Activated CD4-positive, alpha-beta T cell treated with anti-CD3 and anti-CD28 coated beads for 4 hours (primary cell): Measurements from ENCODE around the gene SMAP1.

Experiments used
- DNase-seq, 2 donors: peaks; one replicate each; pipeline ENCODE4 v3.0.0-alpha.2; 2020

Gene SMAP1

DNA sequence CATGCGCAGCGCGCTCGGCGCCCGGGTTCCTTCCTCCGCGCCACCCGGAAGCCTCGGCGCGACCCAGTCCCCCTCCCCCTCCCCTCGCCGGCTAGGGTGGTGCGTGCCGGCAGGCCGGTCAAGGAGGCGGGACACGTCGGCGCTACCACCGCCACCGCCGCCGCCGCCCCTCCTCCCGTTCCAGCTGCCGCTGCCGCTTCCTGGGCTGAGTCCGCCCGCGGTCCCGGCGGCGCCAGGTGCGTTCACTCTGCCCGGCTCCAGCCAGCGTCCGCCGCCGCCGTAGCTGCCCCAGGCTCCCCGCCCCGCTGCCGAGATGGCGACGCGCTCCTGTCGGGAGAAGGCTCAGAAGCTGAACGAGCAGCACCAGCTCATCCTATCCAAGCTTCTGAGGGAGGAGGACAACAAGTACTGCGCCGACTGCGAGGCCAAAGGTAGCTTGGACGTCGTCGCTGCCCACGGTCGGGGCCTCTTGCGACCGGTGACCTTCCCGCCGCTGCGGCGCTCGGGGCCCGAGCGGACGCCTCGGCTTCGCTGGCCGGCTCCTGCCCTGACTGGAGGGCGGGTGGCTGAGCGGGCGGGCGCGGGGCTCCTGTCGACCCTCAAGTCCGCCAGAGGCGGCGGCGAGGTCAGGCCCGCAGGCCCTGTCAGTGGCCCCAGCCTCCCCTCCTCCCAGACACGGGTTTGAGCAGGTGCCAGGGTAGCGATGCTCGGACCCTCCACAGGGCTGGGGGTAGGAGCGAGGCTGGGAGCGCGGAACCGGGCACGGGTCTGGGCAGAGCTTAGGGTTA lies at the start of gene SMAP1:
Gene SMAP1, plus strand, starts transcription at position 173 of the 788 bp plus-strand sequence. Its CDS starts 141 bp downstream, at position 314.
- DNase-seq: peak; percentile 94

DNA sequence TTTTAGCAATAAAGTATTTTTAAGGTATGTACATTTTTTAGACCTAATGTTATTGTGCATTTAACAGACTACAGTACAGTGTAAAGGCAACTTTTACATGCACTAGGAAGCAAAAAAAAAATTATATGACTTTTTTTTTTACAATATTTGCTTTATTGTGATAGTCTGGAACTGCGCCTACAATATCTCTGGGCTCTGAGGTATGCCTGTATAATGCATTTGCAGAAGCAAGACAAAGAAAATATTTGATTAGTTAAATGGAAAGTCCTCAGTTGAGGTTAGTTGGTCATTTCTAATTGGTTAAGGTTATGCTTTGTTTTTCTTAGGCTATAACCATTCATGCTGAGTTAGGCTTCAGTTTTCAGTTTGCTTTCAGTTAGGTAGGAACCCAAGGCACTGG lies 46.9 kb upstream of the SMAP1 start:
- no peak for DNase-seq

DNA sequence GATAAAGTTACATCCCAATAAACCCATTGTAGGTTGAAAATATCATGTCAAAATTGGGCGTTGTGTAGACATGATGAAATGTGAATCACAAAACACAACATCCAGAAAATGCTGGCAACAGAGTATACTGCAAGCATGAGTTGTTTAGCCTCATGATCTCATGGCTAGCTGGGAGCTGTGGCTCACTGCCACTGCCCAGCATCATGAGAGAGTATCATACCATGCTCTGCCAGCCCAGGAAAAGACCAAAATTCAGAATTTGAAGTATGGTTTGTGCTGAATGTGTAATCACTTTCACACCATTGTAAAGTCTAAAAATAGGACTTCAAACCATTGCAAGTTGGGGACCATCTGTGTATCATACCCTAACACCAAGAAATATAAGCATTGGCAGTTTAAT lies 45.2 kb upstream of the SMAP1 start:
- DNase-seq: no peak

DNA sequence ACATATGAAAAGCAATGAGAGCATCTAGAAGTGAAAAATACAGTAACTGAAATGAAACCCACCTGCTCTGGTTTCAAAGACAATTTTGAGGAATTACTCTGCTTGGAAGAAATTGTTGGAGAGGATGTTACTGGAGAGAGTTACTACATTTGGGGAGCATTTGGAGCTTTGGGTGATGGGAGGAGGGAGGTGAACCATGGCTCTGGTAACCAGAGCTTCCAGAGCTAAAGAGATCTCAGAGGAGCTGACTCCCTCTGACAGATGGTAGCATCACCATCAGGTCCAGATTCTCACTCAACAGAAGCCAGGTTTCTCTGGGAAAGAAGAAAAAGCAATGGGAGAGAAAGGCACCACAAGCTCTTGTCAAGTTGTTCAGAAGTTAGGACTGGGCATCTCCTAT lies 42.2 kb upstream of the SMAP1 start:
- no peak for DNase-seq

DNA sequence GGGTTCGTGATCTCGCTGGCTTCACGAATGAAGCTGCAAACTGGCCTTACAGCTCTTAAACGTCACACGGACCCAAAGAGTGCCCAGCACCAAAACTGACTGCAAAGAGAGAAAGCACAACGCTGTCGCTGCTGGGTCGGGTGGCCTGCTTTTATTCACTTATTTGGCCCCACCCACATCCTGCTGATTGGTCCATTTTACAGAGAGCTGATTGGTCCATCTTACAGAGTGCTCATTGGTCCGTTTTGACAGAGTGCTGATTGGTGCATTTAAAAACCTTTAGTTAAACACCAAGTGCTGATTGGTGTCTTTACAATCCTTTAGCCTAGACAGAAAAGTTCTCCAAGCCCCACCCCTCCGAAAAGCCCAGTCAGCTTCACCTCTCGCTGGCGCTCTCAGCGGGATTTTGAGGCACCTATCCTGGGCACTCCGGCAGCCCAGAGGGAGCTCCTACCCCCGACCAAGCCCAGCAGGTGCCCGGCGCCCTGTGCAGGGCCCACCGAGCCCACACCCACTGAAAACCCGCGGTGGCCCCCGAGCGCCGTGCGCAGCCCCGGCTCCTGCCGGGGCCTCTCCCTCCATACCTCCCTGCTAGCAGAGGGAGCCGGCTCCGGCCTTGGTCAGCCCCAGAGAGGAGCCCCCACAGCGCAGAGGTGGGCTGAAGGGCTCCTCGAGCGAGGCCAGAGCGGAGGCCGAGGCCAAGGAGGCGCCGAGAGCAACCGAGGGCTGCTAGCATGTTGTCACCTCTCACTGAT lies 40.0 kb upstream of the SMAP1 start:
- no peak for DNase-seq

DNA sequence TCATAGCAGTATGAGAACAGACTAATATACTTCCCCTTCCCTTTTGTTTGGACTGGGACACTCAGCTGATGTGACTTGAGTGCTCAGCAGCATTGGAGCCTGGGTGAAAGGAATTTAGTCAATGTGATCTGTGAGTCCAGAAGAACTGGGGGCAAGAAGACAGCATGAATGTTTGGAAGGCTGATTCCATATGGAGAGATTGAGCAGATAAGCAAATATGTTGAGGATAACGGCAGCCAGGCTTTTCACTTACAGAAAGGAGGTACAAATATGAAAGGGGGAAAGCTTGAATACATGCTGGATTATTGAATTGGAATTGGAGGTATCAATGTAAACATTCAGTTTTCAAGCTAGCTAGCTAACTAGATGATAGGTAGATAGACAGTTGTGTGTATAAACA lies 37.8 kb upstream of the SMAP1 start:
- no peak for DNase-seq

DNA sequence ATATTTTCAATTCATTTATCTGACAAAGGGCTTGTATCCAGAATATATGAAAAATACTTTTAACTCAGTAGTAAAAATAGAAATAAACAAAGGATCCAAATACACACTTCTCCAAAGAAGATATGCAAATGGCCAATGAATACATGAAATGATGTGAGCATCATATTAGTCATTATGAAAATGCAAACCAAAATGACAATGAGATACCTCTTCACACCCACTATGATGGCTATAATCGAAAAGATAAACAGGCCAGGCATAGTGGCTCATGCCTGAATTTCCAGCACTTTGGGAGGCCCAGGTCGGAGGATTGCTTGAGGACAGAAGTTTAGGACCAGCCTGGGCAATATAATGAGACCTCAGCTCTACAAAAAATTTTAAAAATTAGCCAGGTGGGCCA lies 33.8 kb upstream of the SMAP1 start:
- DNase-seq: no peak

DNA sequence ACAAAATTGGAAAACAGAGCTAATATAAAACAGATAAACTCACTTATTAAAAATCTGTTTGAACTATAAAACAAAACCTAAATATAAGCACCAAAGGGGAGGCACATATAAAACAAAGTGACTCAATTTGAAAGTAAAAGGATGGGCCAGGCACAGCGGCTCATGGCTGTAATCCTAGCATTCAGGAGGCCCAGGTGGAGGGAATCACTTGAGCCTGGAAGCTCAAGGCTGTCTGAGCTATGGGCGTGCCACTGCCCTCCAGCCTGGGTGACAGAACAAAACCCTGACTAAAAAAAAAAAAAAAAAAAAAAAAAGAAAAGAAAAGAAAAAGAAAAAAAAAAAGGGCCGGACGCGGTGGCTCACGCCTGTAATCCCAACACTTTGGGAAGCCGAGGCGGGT lies 31.1 kb upstream of the SMAP1 start:
- DNase-seq: no peak

DNA sequence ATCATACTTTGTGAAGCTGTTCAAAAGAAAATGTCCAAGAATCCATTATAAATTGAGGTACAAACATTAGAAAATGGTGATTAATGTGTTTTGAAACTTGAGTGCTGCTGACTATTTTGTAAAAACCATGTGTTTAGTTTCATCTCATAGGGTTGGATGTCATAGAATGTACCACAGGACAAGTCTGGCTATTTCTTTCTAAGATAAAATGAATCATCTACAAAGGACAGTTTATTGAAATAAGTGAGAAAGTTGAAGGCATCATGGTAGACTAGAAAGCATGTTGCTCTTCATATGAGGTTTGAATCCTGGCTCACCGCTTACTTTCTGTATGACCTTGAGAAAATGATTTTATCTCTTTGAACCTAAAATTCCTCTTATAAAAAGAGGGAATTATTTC lies 29.2 kb upstream of the SMAP1 start:
- no peak for DNase-seq

DNA sequence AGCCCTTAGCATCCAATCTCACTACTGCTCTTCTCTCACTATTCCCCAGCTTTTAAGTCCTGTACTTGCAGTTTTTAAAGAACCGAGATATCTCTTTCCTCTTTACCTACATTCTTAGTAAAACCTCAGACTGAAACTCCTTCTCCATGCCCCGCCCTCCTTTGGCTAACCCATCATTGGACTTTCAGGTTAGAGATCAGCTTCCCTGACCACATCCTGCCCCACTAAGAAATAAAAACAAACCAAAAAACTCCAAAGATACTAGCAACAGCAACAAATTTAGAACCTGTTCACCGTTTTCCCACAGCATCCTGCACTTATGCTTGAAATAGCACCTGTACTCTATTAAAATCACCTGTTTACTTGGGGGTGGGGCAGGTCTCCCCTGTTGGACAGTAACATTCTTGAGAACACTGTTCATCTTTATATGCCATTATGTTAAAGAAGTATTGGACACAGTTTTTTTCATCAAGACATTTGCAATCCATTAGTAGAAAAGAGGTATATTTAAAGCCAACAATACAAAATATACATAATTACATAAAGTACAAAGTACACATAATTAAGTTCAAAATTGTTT lies 16.3 kb upstream of the SMAP1 start:
- peak; percentile 36 to 40 for DNase-seq

DNA sequence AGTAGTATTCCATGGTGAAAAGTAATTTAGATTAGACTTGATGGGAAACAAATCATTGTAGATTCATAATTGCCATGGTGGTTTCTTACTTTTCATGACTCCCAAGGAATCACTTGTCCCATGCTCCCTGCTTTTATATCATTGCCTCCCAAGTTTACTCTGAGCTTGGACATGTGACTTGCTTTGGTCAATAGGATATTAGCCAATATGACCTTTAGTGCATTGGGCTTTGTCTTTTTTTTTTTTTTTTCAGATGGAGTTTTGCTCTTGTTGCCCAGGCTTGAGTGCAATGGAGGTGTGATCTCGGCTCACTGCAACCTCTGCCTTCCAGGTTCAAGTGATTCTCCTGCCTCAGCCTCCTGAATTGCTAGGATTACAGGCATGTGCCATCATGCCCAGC lies 15.5 kb upstream of the SMAP1 start:
- no peak for DNase-seq

DNA sequence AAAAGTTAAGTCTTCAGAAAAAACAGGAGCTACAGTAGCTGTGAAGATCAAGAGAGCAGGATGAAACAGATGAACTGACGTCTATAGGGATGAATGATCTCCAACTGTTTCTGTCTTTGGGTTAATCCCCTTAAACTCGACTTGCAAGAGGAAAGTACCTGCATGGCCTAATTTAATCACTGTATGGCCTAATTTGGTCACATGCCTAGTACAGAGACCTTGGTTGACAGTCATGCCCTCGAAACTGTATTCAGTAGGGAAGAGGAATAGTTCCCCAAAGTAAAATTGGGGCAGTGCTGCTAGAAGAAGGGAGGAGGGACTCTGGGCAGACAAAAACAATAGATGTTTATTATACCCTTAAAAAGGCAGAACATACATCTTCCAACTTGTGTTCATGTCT lies 10.0 kb upstream of the SMAP1 start:
- no peak for DNase-seq

DNA sequence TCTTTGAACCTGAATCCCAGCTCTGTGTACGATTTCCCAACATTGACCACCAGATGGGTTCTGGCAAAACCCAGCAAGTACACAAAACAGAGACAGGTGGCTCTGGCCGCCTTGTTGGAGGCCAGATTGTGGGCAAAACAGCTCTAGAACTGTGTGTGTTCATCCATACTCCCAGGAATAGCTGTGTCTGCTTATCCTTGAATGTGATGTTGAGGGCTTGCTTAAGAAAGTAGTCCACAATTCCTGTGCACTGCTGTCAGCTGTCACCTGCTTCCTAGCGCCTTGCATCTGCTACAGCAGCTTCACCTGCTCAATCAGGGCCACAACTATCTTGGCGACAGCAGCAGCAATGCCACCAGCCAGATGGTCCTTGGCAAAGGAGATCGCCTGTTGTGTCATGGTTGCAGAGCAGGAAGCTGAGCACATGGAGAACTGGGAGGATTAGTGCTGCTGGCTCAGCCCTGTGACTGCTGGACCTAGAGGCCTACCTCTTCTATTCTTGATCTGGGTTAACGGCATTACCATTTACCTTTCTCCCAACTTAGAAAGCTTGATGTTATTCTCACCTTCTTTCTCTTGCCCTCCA lies 3.7 kb upstream of the SMAP1 start:
- DNase-seq: no peak

DNA sequence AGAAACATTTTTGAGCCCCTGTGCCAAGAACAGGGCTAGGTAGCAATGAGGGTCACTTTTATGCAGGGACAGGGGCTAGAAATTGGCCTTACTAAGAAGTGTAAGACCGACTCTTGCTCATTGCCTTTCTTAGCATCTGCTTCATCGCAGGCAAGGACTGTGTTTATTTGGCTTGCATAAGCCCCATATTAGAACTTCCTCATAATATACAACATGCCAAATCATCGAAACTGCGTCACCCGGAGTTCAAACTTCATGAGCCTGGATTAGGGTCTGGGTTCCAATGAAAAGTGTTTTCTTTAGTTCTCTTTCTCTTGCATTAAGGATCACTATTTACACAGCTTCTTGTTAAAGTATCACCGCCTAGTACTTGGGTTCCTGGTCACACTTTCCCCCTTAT lies 977 bp upstream of the SMAP1 start:
- DNase-seq: no peak

DNA sequence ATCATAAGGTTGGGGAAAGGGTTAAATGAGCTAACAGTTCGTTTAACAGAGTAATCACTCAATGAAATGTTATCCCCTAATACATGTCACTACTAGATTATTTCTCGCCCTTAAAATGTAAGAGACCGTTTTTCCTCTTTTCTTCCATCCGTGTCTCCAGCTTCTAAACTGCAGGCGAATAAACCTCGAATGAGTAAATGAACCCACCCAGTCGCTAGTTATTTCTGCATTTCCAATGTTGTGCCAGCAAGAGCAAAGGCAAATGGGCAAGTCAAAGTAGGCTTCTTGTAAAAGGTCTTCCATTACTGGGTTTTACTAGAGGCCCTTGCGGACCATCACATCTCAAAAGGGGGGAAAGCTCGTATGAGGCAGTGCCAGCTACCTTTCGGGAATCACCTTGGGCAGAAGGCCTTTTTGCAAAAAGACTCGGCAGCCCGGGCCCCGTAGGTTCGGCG lies 400 bp upstream of the SMAP1 start:
- DNase-seq: no peak

DNA sequence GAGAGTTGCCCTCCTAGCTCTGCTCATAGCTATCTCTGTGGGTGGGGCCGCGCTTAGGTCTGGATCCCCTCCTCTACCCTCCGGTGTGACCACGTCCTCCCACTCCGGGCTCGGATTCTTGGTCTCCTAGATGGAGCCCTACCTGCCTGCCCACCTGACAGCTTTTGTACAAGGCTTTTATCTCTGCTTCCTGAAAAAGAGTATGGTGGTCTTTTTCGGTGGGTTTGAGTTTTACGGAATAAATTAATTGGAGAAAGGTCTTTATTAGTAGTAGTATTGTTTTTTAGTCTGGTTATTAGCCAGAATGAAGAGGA lies 773 bp downstream of the SMAP1 start:
- DNase-seq: peak; percentile 4 to 51

DNA sequence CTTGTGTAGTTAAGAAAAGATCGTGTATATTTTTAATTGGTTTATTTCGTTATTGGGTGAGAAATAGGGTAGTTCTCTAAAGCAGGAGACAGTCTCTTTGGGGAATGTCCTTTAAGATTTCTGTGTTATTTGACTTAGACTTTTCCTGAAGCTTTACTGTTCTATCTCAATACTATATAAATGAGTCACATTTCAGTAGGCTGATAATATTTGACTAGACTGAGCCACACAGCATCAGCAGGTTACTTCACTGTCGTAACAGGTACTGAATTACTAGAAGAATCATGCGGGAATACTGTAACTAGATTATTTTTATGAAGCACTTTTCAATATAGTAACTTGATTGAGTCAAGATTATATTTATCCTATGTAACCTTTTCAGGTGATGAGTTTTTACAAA lies 1.4 kb downstream of the SMAP1 start:
- no peak for DNase-seq

DNA sequence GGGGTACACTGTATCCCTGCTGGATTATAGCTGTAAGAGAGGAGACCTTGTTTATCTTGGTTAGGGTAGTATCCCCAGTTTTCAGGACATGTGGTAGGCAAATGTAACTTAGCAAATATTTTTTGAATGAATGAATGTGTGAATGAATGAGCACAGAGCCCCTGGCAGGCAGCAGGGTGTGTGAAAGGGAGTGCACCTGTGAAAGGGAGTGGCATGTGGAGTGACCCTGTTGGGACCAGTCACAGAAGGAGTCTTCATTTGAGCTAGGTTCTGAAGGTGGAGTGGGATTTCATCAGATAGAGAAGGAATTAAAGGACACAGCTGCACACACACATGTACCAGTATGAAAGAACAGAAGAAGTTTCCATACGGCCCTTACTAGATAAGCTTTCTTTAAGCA lies 4.9 kb downstream of the SMAP1 start:
- DNase-seq: no peak

DNA sequence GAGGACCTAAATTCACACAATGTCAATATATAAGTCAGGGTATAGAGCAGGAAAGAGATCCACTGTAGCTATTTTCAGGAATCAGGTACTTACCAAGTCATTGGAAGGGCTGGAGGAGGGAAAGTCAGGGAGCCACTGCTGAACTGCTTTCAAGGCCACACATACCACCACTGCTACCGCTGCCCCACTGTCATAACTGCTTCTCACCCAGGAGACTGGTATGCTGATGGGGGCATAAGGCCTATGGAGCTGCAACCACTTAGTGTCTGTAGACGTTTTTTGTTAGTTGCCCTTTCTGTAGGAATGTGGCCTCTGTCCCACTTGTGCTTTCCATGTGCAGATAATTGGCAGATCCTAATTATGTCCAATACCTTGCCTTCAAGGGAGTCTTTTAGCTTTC lies 5.4 kb downstream of the SMAP1 start:
- no peak for DNase-seq

DNA sequence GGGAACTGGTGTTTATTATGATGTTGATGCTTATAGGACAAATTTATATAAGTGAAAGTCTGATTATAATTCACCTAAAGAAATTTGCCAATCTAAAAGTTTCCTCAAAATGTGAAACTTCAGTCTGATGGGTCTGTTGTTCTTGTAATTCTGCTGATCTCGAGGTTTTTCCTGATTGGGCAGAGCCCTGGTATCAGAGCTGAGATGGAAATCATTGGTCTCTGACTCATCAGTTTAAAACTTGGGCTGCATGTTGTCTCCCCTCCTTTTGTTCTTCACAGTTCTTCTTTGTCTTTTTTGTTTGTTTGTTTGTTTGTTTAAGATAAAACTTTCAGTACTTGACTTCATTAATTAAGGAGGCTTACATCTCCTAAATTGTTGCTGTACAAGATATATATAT lies 5.9 kb downstream of the SMAP1 start:
- DNase-seq: peak; percentile 5 to 11

DNA sequence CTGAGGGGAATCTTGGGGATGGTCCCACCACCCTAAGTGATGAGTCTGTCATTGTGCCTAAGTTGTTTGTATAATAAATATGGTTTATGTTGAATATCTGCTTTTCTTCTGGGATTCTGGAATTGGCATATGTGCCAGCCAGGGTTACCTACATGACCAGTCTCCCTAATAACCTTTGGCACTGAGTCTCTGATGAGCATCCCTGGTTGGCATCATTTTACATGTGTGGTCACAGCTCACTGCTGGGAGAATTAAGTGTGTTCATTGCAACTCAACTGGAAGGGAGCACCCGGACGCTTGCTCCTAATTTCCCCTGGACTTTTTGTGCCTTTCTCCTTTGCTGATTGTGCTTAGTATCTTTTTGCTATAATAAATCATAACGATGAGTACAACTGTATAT lies 8.1 kb downstream of the SMAP1 start:
- no peak for DNase-seq

DNA sequence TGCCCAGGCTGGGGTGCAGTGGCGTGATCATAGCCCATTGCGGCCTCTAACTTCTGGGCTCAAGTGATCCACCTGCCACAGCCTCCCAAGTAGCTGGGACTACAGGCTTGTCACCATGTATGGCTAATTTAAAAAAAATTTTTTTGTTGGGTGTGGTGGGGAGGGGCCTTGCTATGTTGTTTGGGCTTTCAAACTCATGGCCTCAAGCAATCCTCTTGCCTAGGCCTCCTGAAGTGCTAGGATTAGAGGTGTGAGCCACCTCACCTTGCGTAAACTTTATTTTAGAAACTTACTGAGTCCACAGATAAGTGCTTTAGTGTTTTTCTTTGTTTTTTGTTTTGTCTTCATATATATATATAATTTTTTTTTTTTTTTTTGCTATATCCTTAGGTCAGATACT lies 9.1 kb downstream of the SMAP1 start:
- DNase-seq: no peak

DNA sequence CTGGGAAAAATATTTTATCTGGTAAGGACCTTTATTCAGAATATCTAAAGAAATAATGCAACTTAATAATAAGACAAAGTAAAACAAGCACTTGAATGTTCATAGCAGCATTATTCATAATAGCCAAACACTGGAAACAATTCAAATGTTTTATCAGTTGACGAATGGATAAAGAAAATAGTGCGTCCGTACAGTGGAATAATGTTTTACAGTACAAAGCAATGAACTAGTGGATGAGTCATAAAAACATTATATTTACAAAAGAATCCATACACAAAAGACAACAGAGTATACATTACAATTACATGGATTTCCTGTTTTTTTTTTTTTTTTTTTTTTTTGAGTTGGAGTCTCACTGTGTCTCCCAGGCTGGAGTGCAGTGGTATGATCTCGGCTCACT lies 12.7 kb downstream of the SMAP1 start:
- DNase-seq: no peak
